ENCODE measurements around the gene AP4S1.
"Not testable (repeated sequence)": the region's sequence is repeated elsewhere in the genome, so short reads cannot be mapped to it uniquely, and the experiment has no call there.

Gene AP4S1, protein sequence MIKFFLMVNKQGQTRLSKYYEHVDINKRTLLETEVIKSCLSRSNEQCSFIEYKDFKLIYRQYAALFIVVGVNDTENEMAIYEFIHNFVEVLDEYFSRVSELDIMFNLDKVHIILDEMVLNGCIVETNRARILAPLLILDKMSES
- 21.3 to 41.2 (median 29.6) reads per million in 9 experiments for total RNA-seq

DNA sequence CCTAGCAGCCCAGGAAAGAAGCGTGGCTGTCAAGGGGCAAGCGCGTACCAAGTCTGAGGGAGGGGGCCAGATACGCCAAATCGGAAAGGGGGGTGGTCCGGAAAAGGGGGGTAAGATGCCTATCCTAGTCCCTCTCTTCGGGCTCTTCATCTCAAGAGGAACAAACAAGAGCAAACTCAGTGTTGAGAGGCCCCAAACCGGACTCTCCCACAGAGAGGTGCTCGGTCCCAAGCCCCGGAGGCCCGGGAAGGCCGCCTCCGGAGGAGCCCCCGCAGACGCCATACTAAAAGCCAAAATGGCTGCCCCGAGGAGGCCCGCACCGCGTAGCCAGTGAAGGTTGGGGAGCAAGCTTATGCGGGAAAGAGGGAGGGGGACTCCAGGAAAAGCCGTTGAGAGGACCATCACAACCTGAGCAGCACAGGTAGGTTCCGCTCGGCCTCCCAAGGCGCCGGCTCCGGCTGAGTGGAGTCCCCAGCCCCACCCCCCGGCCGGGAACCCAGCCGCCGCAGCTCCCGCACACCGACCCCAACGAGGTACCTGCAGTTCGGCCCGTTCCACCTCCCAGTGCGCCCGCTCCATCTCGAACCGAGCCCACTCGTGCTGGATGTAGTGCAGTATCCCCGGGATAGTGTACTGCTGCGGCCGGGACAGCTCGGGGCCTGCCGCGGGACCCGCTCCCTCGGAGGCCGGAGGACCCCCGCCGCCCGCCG, at the start of gene AP4S1:
AP4S1 (plus strand) TSS at position 283 of the 710 bp plus-strand sequence. CDS start 40,548 bp downstream, outside the sequence.
- peaks cover 24 to 45% of the 10 kb centered on the region in 2 donors for H3K4me1 Mint-ChIP-seq (ENCODE audit: low read depth in 2 of 2)
- ATAC-seq (replicated peaks) (peak; percentile 30), DNase-seq (peak; percentile 35 to 45 (median 38))
- no peaks in the 10 kb centered on the region for H3K9me3 Mint-ChIP-seq
- H3K4me3 Mint-ChIP-seq = peak within 1 kb of the TSS; percentile 97 to 99
- H3K36me3 Mint-ChIP-seq (ENCODE audit: insufficient read depth) = peaks cover 27% of the 10 kb centered on the region
- H3K27ac Mint-ChIP-seq = peak within 1 kb of the TSS; percentile 98
- H3K27me3 Mint-ChIP-seq = no peaks in the 10 kb centered on the region

DNA sequence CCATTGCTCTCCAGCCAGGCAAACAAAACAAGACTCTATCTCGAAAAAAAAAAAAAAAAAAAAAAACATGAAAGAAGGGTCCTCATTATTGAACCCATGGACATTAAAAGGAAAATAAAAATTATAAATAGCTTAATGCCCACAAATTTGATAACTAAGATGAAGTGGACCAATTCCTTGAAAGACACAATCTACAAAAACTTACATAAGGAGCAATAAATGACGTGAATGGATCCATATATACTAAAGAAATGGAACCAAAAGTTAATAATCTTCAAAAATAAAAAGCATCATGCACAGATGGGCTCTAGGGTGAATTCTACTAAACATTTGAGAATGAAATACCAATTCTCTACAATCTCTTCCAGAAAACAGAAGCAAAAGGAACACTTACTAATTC, 47.7 kb upstream of the AP4S1 start:
- no peak for ATAC-seq (replicated peaks)
- peak overlapping the region in 1 of 2 donors; percentile 88 for H3K27ac Mint-ChIP-seq
- H3K4me3 Mint-ChIP-seq = no peak overlapping the region
- H3K4me1 Mint-ChIP-seq (ENCODE audit: low read depth in 2 of 2) = peaks cover 28 to 53% of the 10 kb centered on the region in 2 donors
- H3K36me3 Mint-ChIP-seq (ENCODE audit: insufficient read depth) = peaks cover 9% of the 10 kb centered on the region
- no peaks in the 10 kb centered on the region for H3K27me3 Mint-ChIP-seq
- DNase-seq = no peak
- no peaks in the 10 kb centered on the region for H3K9me3 Mint-ChIP-seq

DNA sequence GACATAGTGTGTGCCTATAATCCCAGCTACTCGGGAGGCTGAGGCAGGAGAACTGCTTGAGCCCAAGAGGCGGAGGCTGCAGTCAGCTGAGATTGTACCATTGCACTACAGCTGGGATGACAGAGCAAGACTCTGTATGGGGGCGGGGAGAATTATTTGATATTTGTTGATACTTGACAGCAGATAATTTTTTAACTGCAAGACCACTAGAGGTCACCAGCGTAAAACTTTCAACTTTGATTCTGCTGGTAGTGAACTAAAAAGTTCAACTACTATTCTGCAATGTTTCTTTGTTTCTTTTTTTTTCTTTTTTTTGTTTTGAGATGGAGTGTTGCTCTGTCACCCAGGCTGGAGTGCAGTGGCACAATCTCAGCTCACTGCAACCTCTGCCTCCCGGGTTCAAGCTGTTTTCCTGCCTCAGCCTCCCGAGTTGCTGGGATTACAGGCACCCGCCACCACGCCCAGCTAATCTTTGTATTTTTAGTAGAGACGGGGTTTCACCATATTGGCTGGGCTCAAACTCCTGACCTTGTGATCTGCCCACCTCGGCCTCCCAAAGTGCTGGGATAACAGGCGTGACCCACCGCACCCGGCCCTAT, 45.2 kb upstream of the AP4S1 start:
- H3K36me3 Mint-ChIP-seq (ENCODE audit: insufficient read depth); H3K9me3 Mint-ChIP-seq; H3K27ac Mint-ChIP-seq; H3K4me3 Mint-ChIP-seq; H3K27me3 Mint-ChIP-seq: not testable (repeated sequence)
- peak; percentile 80 for ATAC-seq (replicated peaks)
- DNase-seq = peak; percentile 36 to 58 (median 40)
- peaks cover 13 to 35% of the 10 kb centered on the region in 2 donors for H3K4me1 Mint-ChIP-seq (ENCODE audit: low read depth in 2 of 2)

DNA sequence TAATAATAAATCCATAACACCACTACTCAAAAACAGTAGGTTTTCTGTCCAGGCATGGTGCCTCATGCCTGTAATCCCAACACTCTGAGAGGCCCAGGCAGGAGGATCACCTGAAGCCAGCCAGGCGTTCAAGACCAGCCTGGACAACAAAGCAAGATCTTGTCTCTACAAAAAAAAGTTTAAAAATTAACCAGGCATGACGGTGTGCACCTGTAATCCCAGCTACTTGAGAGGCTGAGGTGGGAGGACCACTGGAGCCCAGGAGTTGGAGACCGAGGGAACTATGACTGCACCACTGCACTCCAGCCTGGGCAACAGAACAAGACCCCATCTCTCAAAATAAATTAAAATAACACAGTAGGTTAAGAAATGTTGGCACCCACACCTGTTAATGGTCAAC, 44.5 kb upstream of the AP4S1 start:
- no peak overlapping the region for H3K4me3 Mint-ChIP-seq
- H3K27ac Mint-ChIP-seq = peak overlapping the region in 1 of 2 donors; percentile 22
- no peak for ATAC-seq (replicated peaks)
- no peaks in the 10 kb centered on the region for H3K9me3 Mint-ChIP-seq
- peaks cover 14 to 35% of the 10 kb centered on the region in 2 donors for H3K4me1 Mint-ChIP-seq (ENCODE audit: low read depth in 2 of 2)
- H3K27me3 Mint-ChIP-seq = no peaks in the 10 kb centered on the region
- no peak for DNase-seq
- peaks cover 9% of the 10 kb centered on the region for H3K36me3 Mint-ChIP-seq (ENCODE audit: insufficient read depth)

DNA sequence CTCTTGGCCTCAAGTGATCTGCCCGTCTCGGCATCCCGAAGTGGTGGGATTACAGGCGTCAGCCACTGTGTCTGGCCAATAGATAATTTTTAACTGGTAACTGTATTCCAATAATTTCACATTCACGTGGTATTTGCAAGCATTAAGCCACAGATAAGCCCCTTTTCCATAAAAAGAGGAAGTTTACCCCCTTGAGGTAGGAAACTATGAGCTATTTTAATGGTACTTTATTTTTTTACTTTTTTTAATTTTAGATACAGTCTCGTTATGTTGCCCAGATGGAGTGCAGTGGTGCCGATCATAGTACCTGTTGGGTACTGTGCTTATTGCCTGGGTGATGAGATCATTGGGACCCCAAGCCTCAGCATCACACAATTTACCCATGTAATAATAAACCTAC, 42.9 kb upstream of the AP4S1 start:
- DNase-seq = no peak
- Mint-ChIP-seq H3K27ac (no peak overlapping the region), H3K27me3 (no peaks in the 10 kb centered on the region), H3K36me3 (ENCODE audit: insufficient read depth) (peaks cover 6% of the 10 kb centered on the region), H3K4me1 (ENCODE audit: low read depth in 2 of 2) (peaks cover 11 to 27% of the 10 kb centered on the region in 2 donors), H3K4me3 (no peak overlapping the region), H3K9me3 (no peaks in the 10 kb centered on the region)
- no peak for ATAC-seq (replicated peaks)

DNA sequence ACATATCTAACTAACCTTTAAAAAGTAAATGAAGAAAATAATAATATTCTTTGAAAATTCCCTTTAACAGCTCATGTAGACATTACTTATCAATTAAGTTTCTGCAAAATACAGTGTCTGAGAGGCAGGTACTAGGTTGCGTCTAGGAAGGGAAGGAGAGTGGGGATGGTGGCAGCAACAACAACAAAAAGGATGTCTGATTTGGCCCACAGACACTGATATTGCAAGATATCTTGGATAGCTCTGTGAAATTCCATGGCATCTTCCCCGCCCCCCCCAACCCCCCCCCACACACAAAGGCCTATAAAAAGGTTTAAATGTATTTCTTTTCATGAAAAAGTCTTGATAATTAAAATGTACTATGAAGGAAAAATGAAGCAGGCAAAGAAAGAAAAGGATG, 41.6 kb upstream of the AP4S1 start:
- peaks cover 6% of the 10 kb centered on the region for H3K36me3 Mint-ChIP-seq (ENCODE audit: insufficient read depth)
- ATAC-seq (replicated peaks) = no peak
- H3K4me3 Mint-ChIP-seq = no peak overlapping the region
- H3K4me1 Mint-ChIP-seq (ENCODE audit: low read depth in 2 of 2) = peaks cover 12 to 31% of the 10 kb centered on the region in 2 donors
- no peaks in the 10 kb centered on the region for H3K27me3 Mint-ChIP-seq
- no peak for DNase-seq
- no peak overlapping the region for H3K27ac Mint-ChIP-seq
- H3K9me3 Mint-ChIP-seq = no peaks in the 10 kb centered on the region

DNA sequence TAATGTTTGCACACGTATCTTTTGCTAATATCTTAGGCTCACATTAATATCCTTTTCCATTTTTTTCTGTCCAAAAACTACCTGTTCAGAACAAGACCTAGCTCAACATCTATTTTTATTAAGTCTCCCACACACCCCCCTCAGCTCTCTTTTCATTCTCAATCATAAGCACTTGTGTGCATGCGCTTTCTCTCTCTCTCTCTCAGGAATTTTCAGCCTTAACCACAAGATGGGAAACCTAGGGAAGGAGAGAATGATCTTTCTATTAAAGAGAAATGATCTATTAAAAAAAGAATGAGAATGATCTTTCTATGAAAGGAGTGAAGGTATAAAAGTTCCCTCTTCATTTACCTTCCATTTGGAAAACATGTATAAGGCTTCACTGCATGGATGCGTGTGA, 39.7 kb upstream of the AP4S1 start:
- Mint-ChIP-seq H3K27me3 (no peaks in the 10 kb centered on the region), H3K36me3 (ENCODE audit: insufficient read depth) (peaks cover 10% of the 10 kb centered on the region), H3K4me1 (ENCODE audit: low read depth in 2 of 2) (peaks cover 11 to 34% of the 10 kb centered on the region in 2 donors), H3K27ac (peak overlapping the region in 1 of 2 donors; percentile 78), H3K9me3 (no peaks in the 10 kb centered on the region), H3K4me3 (no peak overlapping the region)
- ATAC-seq (replicated peaks) (no peak), DNase-seq (no peak)

DNA sequence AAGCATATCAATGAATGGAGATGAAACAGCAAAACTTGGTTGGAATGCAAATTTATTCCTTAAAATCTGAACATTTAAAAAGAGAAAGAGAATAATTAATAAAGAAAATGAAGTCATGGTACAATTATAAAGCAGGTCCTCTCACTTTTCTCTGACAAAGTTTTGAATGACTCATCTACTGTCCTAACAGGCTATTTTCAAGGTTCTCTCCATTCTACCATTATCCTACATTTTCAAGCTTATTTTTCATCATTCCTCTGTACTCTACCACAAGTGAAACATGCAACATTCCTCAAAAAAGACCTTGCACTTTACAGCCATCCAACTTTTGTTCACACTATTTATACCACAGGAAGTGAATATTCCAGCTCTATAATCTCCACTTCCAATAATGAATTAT, 36.9 kb upstream of the AP4S1 start:
- no peaks in the 10 kb centered on the region for H3K9me3 Mint-ChIP-seq
- ATAC-seq (replicated peaks) (no peak), DNase-seq (no peak)
- peaks cover 17 to 33% of the 10 kb centered on the region in 2 donors for H3K4me1 Mint-ChIP-seq (ENCODE audit: low read depth in 2 of 2)
- H3K4me3 Mint-ChIP-seq = no peak overlapping the region
- H3K36me3 Mint-ChIP-seq (ENCODE audit: insufficient read depth) = peaks cover 7% of the 10 kb centered on the region
- no peaks in the 10 kb centered on the region for H3K27me3 Mint-ChIP-seq
- peak overlapping the region in 1 of 2 donors; percentile 66 for H3K27ac Mint-ChIP-seq

DNA sequence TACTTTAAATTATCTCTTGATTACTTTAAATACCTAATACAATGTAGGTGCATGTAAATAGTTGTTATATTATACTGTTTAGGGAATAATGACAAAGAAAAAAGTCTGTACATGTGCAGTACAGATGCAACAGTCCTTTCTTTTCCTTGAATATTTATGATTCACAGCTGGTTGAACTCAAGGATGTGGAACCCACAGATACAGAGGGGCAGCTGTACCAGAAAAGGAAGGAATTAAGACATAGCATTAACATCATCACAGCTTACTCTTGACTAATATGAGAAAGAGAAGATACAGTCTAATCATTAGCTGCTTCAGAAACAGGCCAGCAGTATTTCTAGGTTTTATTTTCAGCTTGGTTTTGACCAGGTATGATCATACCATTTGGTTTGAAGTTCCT, 34.7 kb upstream of the AP4S1 start:
- Mint-ChIP-seq H3K4me1 (ENCODE audit: low read depth in 2 of 2) (peaks cover 21 to 35% of the 10 kb centered on the region in 2 donors), H3K9me3 (no peaks in the 10 kb centered on the region), H3K27me3 (no peaks in the 10 kb centered on the region), H3K36me3 (ENCODE audit: insufficient read depth) (peaks cover 4% of the 10 kb centered on the region), H3K4me3 (no peak overlapping the region), H3K27ac (peak overlapping the region in 1 of 2 donors; percentile 22)
- ATAC-seq (replicated peaks) (no peak), DNase-seq (no peak)

DNA sequence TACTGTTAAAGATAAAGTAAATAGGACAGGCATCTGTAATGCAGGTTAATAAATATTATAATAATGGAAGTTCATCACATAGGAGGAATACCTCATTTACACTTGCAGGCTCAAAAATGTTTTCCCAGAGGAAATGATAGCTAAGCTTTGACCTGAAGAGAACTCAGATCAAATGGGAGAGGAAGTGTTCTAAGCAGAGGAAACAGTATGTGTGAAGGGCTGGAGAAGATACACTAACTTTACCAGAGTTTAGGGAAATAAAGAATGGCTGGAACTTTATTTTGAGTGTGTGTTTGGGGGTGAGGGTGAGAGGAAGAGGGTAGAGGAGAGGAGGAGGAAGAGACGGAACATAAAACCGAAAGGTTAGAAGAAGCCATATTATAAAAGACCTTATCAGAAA, 34.0 kb upstream of the AP4S1 start:
- DNase-seq (no peak), ATAC-seq (replicated peaks) (no peak)
- H3K27ac Mint-ChIP-seq = peak overlapping the region; percentile 9 to 22
- no peak overlapping the region for H3K4me3 Mint-ChIP-seq
- peaks cover 22 to 36% of the 10 kb centered on the region in 2 donors for H3K4me1 Mint-ChIP-seq (ENCODE audit: low read depth in 2 of 2)
- H3K9me3 Mint-ChIP-seq = no peaks in the 10 kb centered on the region
- H3K36me3 Mint-ChIP-seq (ENCODE audit: insufficient read depth) = peaks cover 4% of the 10 kb centered on the region
- no peaks in the 10 kb centered on the region for H3K27me3 Mint-ChIP-seq

DNA sequence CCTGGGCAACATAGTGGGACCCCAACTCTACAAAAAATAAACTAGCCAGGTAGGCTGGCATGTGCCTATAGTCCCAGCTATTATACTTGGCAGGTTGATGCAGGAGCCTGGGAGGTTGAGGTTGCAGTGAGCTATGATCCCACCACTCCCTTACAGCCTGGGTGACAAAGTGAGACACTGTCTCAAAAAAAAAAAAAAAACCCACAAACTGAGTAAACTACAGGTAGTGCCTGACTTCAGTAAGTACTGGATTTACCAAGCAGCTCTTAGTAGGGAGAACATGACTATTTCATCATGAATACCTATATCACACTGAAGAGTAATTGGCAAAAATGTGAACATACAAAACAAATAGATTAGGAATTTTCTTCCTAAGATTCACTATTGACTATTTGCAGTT, 32.4 kb upstream of the AP4S1 start:
- ATAC-seq (replicated peaks) = no peak
- H3K27ac Mint-ChIP-seq = no peak overlapping the region
- H3K4me3 Mint-ChIP-seq = no peak overlapping the region
- H3K4me1 Mint-ChIP-seq (ENCODE audit: low read depth in 2 of 2) = peaks cover 31 to 44% of the 10 kb centered on the region in 2 donors
- H3K36me3 Mint-ChIP-seq (ENCODE audit: insufficient read depth) = peaks cover 4% of the 10 kb centered on the region
- no peaks in the 10 kb centered on the region for H3K9me3 Mint-ChIP-seq
- H3K27me3 Mint-ChIP-seq = no peaks in the 10 kb centered on the region
- DNase-seq = no peak

DNA sequence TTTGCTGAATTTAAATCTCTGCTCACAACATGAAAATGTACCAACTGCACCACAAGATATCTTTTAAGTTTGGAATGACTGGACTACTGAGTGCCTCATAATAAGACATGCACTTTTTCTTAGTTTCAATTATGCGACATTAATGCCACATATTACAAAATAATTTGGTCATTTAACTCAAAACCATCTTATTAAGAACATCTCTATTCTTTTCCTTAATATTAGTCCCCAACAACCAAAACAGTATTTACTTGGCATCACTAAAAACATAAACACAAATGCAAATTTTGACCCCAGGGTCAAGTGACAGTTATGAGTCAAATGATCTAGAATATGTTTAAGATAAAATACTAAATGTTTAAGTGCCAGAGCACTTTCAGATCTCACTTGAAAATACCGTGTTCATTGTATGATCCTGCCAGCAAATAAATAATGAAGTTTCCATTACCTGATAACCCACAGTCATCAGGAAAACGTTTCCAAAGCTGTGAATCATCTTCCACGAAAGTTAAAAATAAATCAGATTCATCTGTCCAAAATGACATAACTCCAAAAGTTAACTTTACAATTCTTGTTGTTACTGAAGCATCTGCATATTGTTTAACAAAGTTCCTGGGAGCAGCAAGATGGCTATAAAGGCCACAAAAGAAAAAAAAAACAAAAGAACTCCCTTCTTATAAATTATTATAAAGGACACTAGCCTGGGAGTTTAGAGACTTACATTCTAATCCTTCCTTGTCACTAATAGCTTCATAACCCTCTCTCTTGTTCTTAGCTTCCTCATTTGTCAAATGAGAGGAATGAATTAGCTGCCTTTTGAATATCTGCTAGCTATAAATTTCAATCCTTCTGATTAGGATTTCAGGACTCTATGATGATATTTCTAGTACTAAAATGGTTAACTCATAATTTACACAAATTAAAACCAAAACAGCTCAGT, 30.5 kb upstream of the AP4S1 start:
- DNase-seq (no peak), ATAC-seq (replicated peaks) (no peak)
- peaks cover 0 to 1% of the 10 kb centered on the region in 2 donors for H3K9me3 Mint-ChIP-seq
- H3K27me3 Mint-ChIP-seq = no peaks in the 10 kb centered on the region
- H3K27ac Mint-ChIP-seq = peak overlapping the region; percentile 67 to 75
- peak overlapping the region in 1 of 2 donors; percentile 19 for H3K4me3 Mint-ChIP-seq
- peaks cover 25 to 38% of the 10 kb centered on the region in 2 donors for H3K4me1 Mint-ChIP-seq (ENCODE audit: low read depth in 2 of 2)
- no peaks in the 10 kb centered on the region for H3K36me3 Mint-ChIP-seq (ENCODE audit: insufficient read depth)

DNA sequence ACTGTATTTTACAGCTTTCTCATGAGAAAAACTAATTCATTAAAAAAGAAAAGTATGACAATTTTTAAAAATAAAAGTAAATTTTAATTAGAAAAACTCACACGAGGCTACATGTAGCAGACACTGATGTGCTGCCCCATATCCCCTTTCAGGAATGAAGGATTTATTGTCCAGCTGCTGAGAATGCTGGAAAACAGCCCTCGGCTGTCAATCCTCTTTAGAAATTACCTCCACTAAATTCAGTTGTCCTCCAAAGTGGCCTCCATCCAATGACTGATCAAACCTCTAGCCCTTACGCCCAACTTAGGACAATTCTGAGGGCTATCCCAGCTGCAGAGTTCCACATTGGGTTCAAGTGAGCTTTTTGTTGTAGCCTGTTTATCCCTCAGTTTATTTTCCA, 29.8 kb upstream of the AP4S1 start:
- Mint-ChIP-seq H3K4me3 (peak overlapping the region in 1 of 2 donors; percentile 19), H3K27me3 (no peaks in the 10 kb centered on the region), H3K4me1 (ENCODE audit: low read depth in 2 of 2) (peaks cover 25 to 42% of the 10 kb centered on the region in 2 donors), H3K27ac (peak overlapping the region in 1 of 2 donors; percentile 67), H3K9me3 (peaks cover 0 to 1% of the 10 kb centered on the region in 2 donors), H3K36me3 (ENCODE audit: insufficient read depth) (no peaks in the 10 kb centered on the region)
- no peak for DNase-seq
- ATAC-seq (replicated peaks) = no peak
